Activated T-helper 2 cell treated with anti-CD3 and anti-CD28 coated beads, Interferon-gamma antibody, Interleukin-2, Interleukin-4, amounts not matched to agents 10 μg/mL and 5 μg/mL and 100 μg/mL, durations not matched to agents 14 hours and 24 hours and 36 hours (primary cell): ENCODE results near the gene RAB22A. TPM values are rescaled to one million over a fixed set of nuclear protein-coding genes. Genes with fewer than 3 reads are reported as not detected.
A peak's percentile ranks its signal among the peaks of the same experiment; 100 is the strongest.

Experiments
- DNase-seq: peaks from one replicate; pipeline ENCODE4 v3.0.0; 2021; ENCODE audit warnings: low spot score
- H3K27ac Mint-ChIP-seq: one replicate; pipeline ENCODE4 v1.8.0; 2021; ENCODE audit warnings: mixed read lengths
- H3K27me3 Mint-ChIP-seq: one replicate; pipeline ENCODE4 v1.8.0; 2021; ENCODE audit warnings: low read depth, mixed read lengths
- H3K36me3 Mint-ChIP-seq: one replicate; pipeline ENCODE4 v1.8.0; 2021; ENCODE audit warnings: low read depth, mixed read lengths
- H3K4me1 Mint-ChIP-seq: one replicate; pipeline ENCODE4 v1.8.0; 2021; ENCODE audit warnings: low read depth, mixed read lengths
- H3K4me3 Mint-ChIP-seq: one replicate; pipeline ENCODE4 v1.8.0; 2021; ENCODE audit warnings: low read depth, mild to moderate bottlenecking, moderate library complexity, mixed read lengths
- H3K9me3 Mint-ChIP-seq: one replicate; pipeline ENCODE4 v1.8.0; 2021; ENCODE audit warnings: mixed read lengths
- intact Hi-C: fragments of 100-400 bp; cut with micrococcal nuclease; formaldehyde crosslinking; loops from one replicate; pipeline ENCODE4 v1.15.1; 2023
- total RNA-seq: library from RNA; stranded (reverse); gene quantifications from 2 replicates; pipeline ENCODE4 v1.2.3, GENCODE V29; 2022

Gene RAB22A
- total RNA-seq, 1 donor from 2014 or later, result 16.0 TPM

GRCh38 chr20:58308290-58308679 lies 1.2 kb upstream of the RAB22A start:
- no peaks in the 10 kb centered on the region for H3K27me3 Mint-ChIP-seq
- H3K36me3 Mint-ChIP-seq, result peaks cover 42% of the 10 kb centered on the region
- H3K9me3 Mint-ChIP-seq, result no peaks in the 10 kb centered on the region
- no peak for DNase-seq
- intact Hi-C loops, result loop anchor here (2.0 to 5.0 kb wide), 4 partner anchors 45 to 584 kb away; no protein-coding TSS in a partner anchor
- H3K4me1 Mint-ChIP-seq, result peaks cover 57% of the 10 kb centered on the region
- peak overlapping the region; percentile 86 for H3K27ac Mint-ChIP-seq
- peak overlapping the region; percentile 82 for H3K4me3 Mint-ChIP-seq

- Mint-ChIP-seq H3K27me3 (no peaks in the 10 kb centered on the region), H3K9me3 (no peaks in the 10 kb centered on the region), H3K36me3 (peaks cover 46% of the 10 kb centered on the region), H3K4me1 (peaks cover 59% of the 10 kb centered on the region), H3K27ac (peak overlapping the region; percentile 86), H3K4me3 (peak overlapping the region; percentile 82)
- intact Hi-C loops, result loop anchor here (1.0 to 5.0 kb wide), 6 partner anchors 44 to 583 kb away; partner anchors contain the start of genes STX16 and VAPB
- DNase-seq, result peak; percentile 58
Observed at GRCh38 chr20:58308680-58309527, 611 bp upstream of the RAB22A start.

- intact Hi-C loops, result no loop called here
- H3K27ac Mint-ChIP-seq, result peak overlapping the region; percentile 86
- no peaks in the 10 kb centered on the region for H3K27me3 Mint-ChIP-seq
- H3K36me3 Mint-ChIP-seq, result peaks cover 47% of the 10 kb centered on the region
- peaks cover 48% of the 10 kb centered on the region for H3K4me1 Mint-ChIP-seq
- peak overlapping the region; percentile 92 for H3K4me3 Mint-ChIP-seq
- H3K9me3 Mint-ChIP-seq, result no peaks in the 10 kb centered on the region
- no peak for DNase-seq
Observed at GRCh38 chr20:58310291-58310782, 822 bp downstream of the RAB22A start.

- DNase-seq, result no peak
- peaks cover 58% of the 10 kb centered on the region for H3K36me3 Mint-ChIP-seq
Observed at GRCh38 chr20:58312836-58313235, 3.3 kb downstream of the RAB22A start.

GRCh38 chr20:58313396-58313795 lies 3.9 kb downstream of the RAB22A start:
- Mint-ChIP-seq H3K9me3 (no peaks in the 10 kb centered on the region), H3K4me1 (peaks cover 28% of the 10 kb centered on the region), H3K27me3 (no peaks in the 10 kb centered on the region), H3K27ac (peak overlapping the region; percentile 80), H3K36me3 (peaks cover 61% of the 10 kb centered on the region), H3K4me3 (peak overlapping the region; percentile 11)
- DNase-seq, result no peak
- intact Hi-C loops, result no loop called here

More at GRCh38 chr20:58312836-58313235, 3.3 kb downstream of the RAB22A start:
- H3K27ac Mint-ChIP-seq, result peak overlapping the region; percentile 80
- H3K9me3 Mint-ChIP-seq, result no peaks in the 10 kb centered on the region
- H3K4me1 Mint-ChIP-seq, result peaks cover 32% of the 10 kb centered on the region
- H3K27me3 Mint-ChIP-seq, result no peaks in the 10 kb centered on the region
- intact Hi-C loops, result no loop called here
- peak overlapping the region; percentile 32 for H3K4me3 Mint-ChIP-seq

- Mint-ChIP-seq H3K9me3 (no peaks in the 10 kb centered on the region), H3K27me3 (no peaks in the 10 kb centered on the region), H3K27ac (no peak overlapping the region), H3K36me3 (peaks cover 48% of the 10 kb centered on the region), H3K4me1 (peaks cover 15% of the 10 kb centered on the region), H3K4me3 (no peak overlapping the region)
- intact Hi-C loops, result no loop called here
- DNase-seq, result no peak
Observed at GRCh38 chr20:58321205-58321604, 11.7 kb downstream of the RAB22A start.

GRCh38 chr20:58322083-58322482 lies 12.6 kb downstream of the RAB22A start:
- Mint-ChIP-seq H3K27ac (no peak overlapping the region), H3K27me3 (no peaks in the 10 kb centered on the region), H3K36me3 (peaks cover 42% of the 10 kb centered on the region), H3K4me1 (peaks cover 20% of the 10 kb centered on the region), H3K4me3 (no peak overlapping the region), H3K9me3 (no peaks in the 10 kb centered on the region)
- intact Hi-C loops, result no loop called here
- DNase-seq, result no peak

- DNase-seq, result no peak
- Mint-ChIP-seq H3K27me3 (no peaks in the 10 kb centered on the region), H3K36me3 (peaks cover 24% of the 10 kb centered on the region), H3K27ac (no peak overlapping the region), H3K9me3 (no peaks in the 10 kb centered on the region), H3K4me3 (no peak overlapping the region), H3K4me1 (peaks cover 26% of the 10 kb centered on the region)
- intact Hi-C loops, result no loop called here
Observed at GRCh38 chr20:58325912-58326311, 16.4 kb downstream of the RAB22A start.

- DNase-seq, result no peak
- Mint-ChIP-seq H3K27me3 (no peaks in the 10 kb centered on the region), H3K27ac (no peak overlapping the region), H3K36me3 (peaks cover 33% of the 10 kb centered on the region), H3K4me1 (peaks cover 27% of the 10 kb centered on the region), H3K4me3 (no peak overlapping the region), H3K9me3 (no peaks in the 10 kb centered on the region)
- intact Hi-C loops, result no loop called here
Observed at GRCh38 chr20:58327211-58327610, 17.7 kb downstream of the RAB22A start.

- no peak overlapping the region for H3K27ac Mint-ChIP-seq
- no peak overlapping the region for H3K4me3 Mint-ChIP-seq
- no peaks in the 10 kb centered on the region for H3K27me3 Mint-ChIP-seq
- DNase-seq, result no peak
- peaks cover 27% of the 10 kb centered on the region for H3K4me1 Mint-ChIP-seq
- H3K9me3 Mint-ChIP-seq, result no peaks in the 10 kb centered on the region
- intact Hi-C loops, result no loop called here
- H3K36me3 Mint-ChIP-seq, result peaks cover 37% of the 10 kb centered on the region
Observed at GRCh38 chr20:58328836-58329235, 19.3 kb downstream of the RAB22A start.

GRCh38 chr20:58329711-58330110 lies 20.2 kb downstream of the RAB22A start:
- peaks cover 27% of the 10 kb centered on the region for H3K4me1 Mint-ChIP-seq

GRCh38 chr20:58330249-58330648 lies 20.7 kb downstream of the RAB22A start:
- Mint-ChIP-seq H3K36me3 (peaks cover 35% of the 10 kb centered on the region), H3K27me3 (no peaks in the 10 kb centered on the region), H3K4me1 (peaks cover 27% of the 10 kb centered on the region), H3K9me3 (no peaks in the 10 kb centered on the region), H3K27ac (no peak overlapping the region), H3K4me3 (no peak overlapping the region)
- no peak for DNase-seq
- intact Hi-C loops, result no loop called here

More at GRCh38 chr20:58329711-58330110, 20.2 kb downstream of the RAB22A start:
- H3K9me3 Mint-ChIP-seq, result no peaks in the 10 kb centered on the region
- DNase-seq, result no peak
- no peaks in the 10 kb centered on the region for H3K27me3 Mint-ChIP-seq
- H3K4me3 Mint-ChIP-seq, result no peak overlapping the region
- no peak overlapping the region for H3K27ac Mint-ChIP-seq
- peaks cover 35% of the 10 kb centered on the region for H3K36me3 Mint-ChIP-seq
- intact Hi-C loops, result no loop called here

- no peak overlapping the region for H3K4me3 Mint-ChIP-seq
- intact Hi-C loops, result no loop called here
- no peak overlapping the region for H3K27ac Mint-ChIP-seq
- peaks cover 24% of the 10 kb centered on the region for H3K4me1 Mint-ChIP-seq
- no peaks in the 10 kb centered on the region for H3K9me3 Mint-ChIP-seq
- H3K27me3 Mint-ChIP-seq, result no peaks in the 10 kb centered on the region
- no peak for DNase-seq
- peaks cover 31% of the 10 kb centered on the region for H3K36me3 Mint-ChIP-seq
Observed at GRCh38 chr20:58330687-58331086, 21.2 kb downstream of the RAB22A start.
